C4-2B (cell line): ENCODE measurements around the gene CNOT10.

Source experiments
- ZFX ChIP-seq: fragments of 450-650 bp; IDR thresholded peaks from 2 replicates; pipeline ENCODE4 v1.6.1; 2017
- TF ChIP-seq, protein P1 (sequence below): fragments of 450-650 bp; conservative IDR thresholded peaks from 2 replicates; pipeline ENCODE4 v1.5.1; 2017; ENCODE audit warnings: mild to moderate bottlenecking

GRCh38 chr3:32782407-32782806 lies 97.4 kb downstream of the CNOT10 start:
- TF ChIP-seq, protein P1, sequence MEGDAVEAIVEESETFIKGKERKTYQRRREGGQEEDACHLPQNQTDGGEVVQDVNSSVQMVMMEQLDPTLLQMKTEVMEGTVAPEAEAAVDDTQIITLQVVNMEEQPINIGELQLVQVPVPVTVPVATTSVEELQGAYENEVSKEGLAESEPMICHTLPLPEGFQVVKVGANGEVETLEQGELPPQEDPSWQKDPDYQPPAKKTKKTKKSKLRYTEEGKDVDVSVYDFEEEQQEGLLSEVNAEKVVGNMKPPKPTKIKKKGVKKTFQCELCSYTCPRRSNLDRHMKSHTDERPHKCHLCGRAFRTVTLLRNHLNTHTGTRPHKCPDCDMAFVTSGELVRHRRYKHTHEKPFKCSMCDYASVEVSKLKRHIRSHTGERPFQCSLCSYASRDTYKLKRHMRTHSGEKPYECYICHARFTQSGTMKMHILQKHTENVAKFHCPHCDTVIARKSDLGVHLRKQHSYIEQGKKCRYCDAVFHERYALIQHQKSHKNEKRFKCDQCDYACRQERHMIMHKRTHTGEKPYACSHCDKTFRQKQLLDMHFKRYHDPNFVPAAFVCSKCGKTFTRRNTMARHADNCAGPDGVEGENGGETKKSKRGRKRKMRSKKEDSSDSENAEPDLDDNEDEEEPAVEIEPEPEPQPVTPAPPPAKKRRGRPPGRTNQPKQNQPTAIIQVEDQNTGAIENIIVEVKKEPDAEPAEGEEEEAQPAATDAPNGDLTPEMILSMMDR, result no peak
- no peak for TF ChIP-seq ZFX
